A549 (cell line): ENCODE measurements around the gene WFS1. TPM values are rescaled to one million over a fixed set of nuclear protein-coding genes. Genes with fewer than 3 reads are reported as not detected.
A peak's percentile ranks its signal among the peaks of the same experiment; 100 is the strongest.

ENCODE experiments used
- ATAC-seq, 2 experiments: fragments of 200-7000 bp in 1 of 2; fragments of >200 bp in 1 of 2; cut with Nextera tagmentation in 1 of 2; cut with Tn5 transposase in 1 of 2; 3 replicates each; pipeline versions ENCODE4 v1.8.0 to v1.9.1; 2018 to 2020; ENCODE audit warnings: mild to moderate bottlenecking in 1 of 2, moderate library complexity in 1 of 2
- CTCF ChIA-PET: fragments of 300-600 bp; sonication (Branson Sonifier 250); formaldehyde crosslinking; extraction: SDS; loops from one replicate; lab custom pipeline; 2021; ENCODE audit warnings: antibody characterized with exemption, inconsistent platforms; lab: Yijun Ruan, JAX
- POLR2A ChIA-PET: fragments of 350-600 bp; formaldehyde crosslinking; extraction: SDS; loops from one replicate; lab custom pipeline; 2021; ENCODE audit warnings: antibody characterized with exemption, inconsistent platforms; lab: Yijun Ruan, JAX
- DNase-seq, 2 experiments: peaks; one replicate each; pipeline versions ENCODE4 v3.0.0 to v3.0.0-alpha.2; 2011 to 2016; ENCODE audit warnings: low read depth in 1 of 2, low spot score in 1 of 2
- FAIRE-seq: peaks from 2 replicates; lab custom pipeline; 2011; peaks lifted over from hg19 to GRCh38; lab: Jason Lieb, UNC
- H3K27ac ChIP-seq, 2 experiments: fragments of >200 bp; sonication (Bioruptor Twin); formaldehyde crosslinking; 3 replicates each; pipeline ENCODE4 v1.5.1; 2016 to 2017
- H3K4me1 ChIP-seq: fragments of >200 bp; sonication (Bioruptor Twin); formaldehyde crosslinking; 3 replicates; pipeline ENCODE4 v1.6.1; 2016
- H3K4me2 ChIP-seq: fragments of >200 bp; sonication (Bioruptor Twin); formaldehyde crosslinking; 3 replicates; pipeline ENCODE4 v1.6.1; 2016
- H3K4me3 ChIP-seq: fragments of >200 bp; sonication (Bioruptor Twin); formaldehyde crosslinking; 3 replicates; pipeline ENCODE4 v1.5.1; 2016
- H3K9me3 ChIP-seq: fragments of >200 bp; sonication (Bioruptor Twin); formaldehyde crosslinking; 3 replicates; pipeline ENCODE4 v1.6.1; 2016
- BCL3 ChIP-seq: fragments of >200 bp; sonication (Bioruptor Twin); formaldehyde crosslinking; IDR thresholded peaks from 3 replicates; pipeline ENCODE4 v1.6.1; 2016
- CBX2 ChIP-seq: fragments of 200-600 bp; sonication (generic); IDR thresholded peaks from 2 replicates; pipeline ENCODE4 v1.6.1; 2016; ENCODE audit warnings: low read depth, mild to moderate bottlenecking, borderline replicate concordance
- CHD2 ChIP-seq: fragments of 150-350 bp; IDR thresholded peaks from 2 replicates; pipeline ENCODE4 v1.6.1; 2014; ENCODE audit warnings: low read length; ENCODE audit not compliant: partially characterized antibody
- EP300 ChIP-seq, 2 experiments: fragments of >200 bp; sonication (Bioruptor Twin); formaldehyde crosslinking; IDR thresholded peaks; 2 replicates in 1 of 2; 3 replicates in 1 of 2; pipeline ENCODE4 v1.6.1; 2016 to 2017
- FOSB ChIP-seq: fragments of 250-450 bp; sonication (Bioruptor Pico); IDR thresholded peaks from 2 replicates; pipeline ENCODE4 v1.5.0; 2020; ENCODE audit warnings: mild to moderate bottlenecking, moderate library complexity
- HEYL ChIP-seq: fragments of 250-450 bp; sonication (Bioruptor Pico); IDR thresholded peaks from 2 replicates; pipeline ENCODE4 v1.8.0; 2021; ENCODE audit warnings: mild to moderate bottlenecking, moderate library complexity
- HOXB5 ChIP-seq: fragments of 250-450 bp; sonication (Bioruptor Pico); IDR thresholded peaks from 2 replicates; pipeline ENCODE4 v1.5.0; 2020; ENCODE audit warnings: mild to moderate bottlenecking, moderate library complexity
- KDM1A ChIP-seq: fragments of 200-600 bp; sonication (generic); IDR thresholded peaks from 2 replicates; pipeline ENCODE4 v1.6.1; 2016; ENCODE audit warnings: low read depth, mild to moderate bottlenecking
- KDM5A ChIP-seq: fragments of 200-600 bp; sonication (generic); IDR thresholded peaks from 2 replicates; pipeline ENCODE4 v1.6.1; 2016; ENCODE audit warnings: antibody characterized with exemption, mild to moderate bottlenecking
- MAFK ChIP-seq: fragments of 450-650 bp; IDR thresholded peaks from 2 replicates; pipeline ENCODE4 v1.6.1; 2014; ENCODE audit not compliant: partially characterized antibody
- NFE2L2 ChIP-seq: fragments of 150-350 bp; conservative IDR thresholded peaks from 2 replicates; pipeline ENCODE4 v1.6.1; 2014; ENCODE audit warnings: low read length
- PHF8 ChIP-seq: fragments of 200-600 bp; sonication (generic); IDR thresholded peaks from 2 replicates; pipeline ENCODE4 v1.6.1; 2016; ENCODE audit warnings: low read depth, mild to moderate bottlenecking, antibody characterized with exemption, moderate library complexity, borderline replicate concordance
- POLR2A ChIP-seq: IDR thresholded peaks from 2 replicates; pipeline ENCODE4 v1.6.1; 2012; ENCODE audit warnings: mild to moderate bottlenecking, low read length
- RAD21 ChIP-seq, 2 experiments: fragments of >200 bp in 1 of 2; sonication (Bioruptor Twin) in 1 of 2; formaldehyde crosslinking in 1 of 2; IDR thresholded peaks in 1 of 2; conservative IDR thresholded peaks in 1 of 2; 2 replicates in 1 of 2; 3 replicates in 1 of 2; pipeline ENCODE4 v1.6.1; 2012 to 2018; ENCODE audit warnings: inconsistent platforms in 1 of 2
- TP53 ChIP-seq: fragments of 250-450 bp; sonication (Bioruptor Pico); IDR thresholded peaks from 2 replicates; pipeline ENCODE4 v1.5.0; 2021; ENCODE audit warnings: mild to moderate bottlenecking, moderate library complexity
- WGBS: methylation state at CpG from one replicate; pipeline ENCODE4 v1.1.6; 2017; ENCODE audit errors: missing lambda C conversion rate; 5-methylcytosine and 5-hydroxymethylcytosine counted together
- polyA minus RNA-seq: library from RNA; depleted of rRNA, polyadenylated mRNA; stranded (reverse); fragments of >200 nt; gene quantifications from 2 replicates; pipeline ENCODE4 v1.2.3, GENCODE V29; 2011; rRNA and poly(A)+ RNA removed
- polyA plus RNA-seq, 4 experiments: library from polyadenylated mRNA; depleted of rRNA in 3 of 4; stranded (reverse); fragments of >200 nt; fragmentation: RNase III in 1 of 4; extraction: RNeasy Plus Mini Kit Qiagen cat#74134 plus additional on column Dnase treatment in 1 of 4; gene quantifications; 2 replicates in 3 of 4; 3 replicates in 1 of 4; pipeline ENCODE4 v1.2.3, GENCODE V29; 2011 to 2017
- TF ChIP-seq, protein P1 (sequence below): IDR thresholded peaks from 2 replicates; pipeline ENCODE4 v1.6.1; 2012
- TF ChIP-seq, protein P2 (sequence below): IDR thresholded peaks from 2 replicates; pipeline ENCODE4 v1.6.1; 2012

Gene WFS1
- 8.8 and 12.0 TPM in 2 replicates for polyA plus RNA-seq (2011; rRNA removed)
- polyA plus RNA-seq (2012; cell fraction: cytosol; rRNA removed) = 12.9 and 16.8 TPM in 2 replicates
- 39.9 and 60.5 TPM in 2 replicates for polyA plus RNA-seq (2012; cell fraction: nucleus; rRNA removed)
- 12.6 to 14.3 TPM (median 13.6 TPM) in 3 replicates for polyA plus RNA-seq (2017; fragmentation: RNase III; extraction: RNeasy Plus Mini Kit Qiagen cat#74134 plus additional on column Dnase treatment)
- 9.0 and 14.9 TPM in 2 replicates for polyA minus RNA-seq

- WGBS = 4% methylated on average over 5 of the region's 104 CpGs
- H3K27ac ChIP-seq = peak within 1 kb of the TSS; percentile 76 to 91
- CTCF ChIA-PET = interaction anchor here (3.2 to 3.5 kb wide), 2 partner anchors 19 to 57 kb away, joined by 11 to 20 read pairs; no protein-coding TSS in a partner anchor
These were observed at the start of gene WFS1 for GRCh38 chr4:6269616-6270511. Gene WFS1, plus strand, starts transcription at chr4:6269850. Its CDS starts 7,606 bp downstream, at chr4:6277456.

DNA sequence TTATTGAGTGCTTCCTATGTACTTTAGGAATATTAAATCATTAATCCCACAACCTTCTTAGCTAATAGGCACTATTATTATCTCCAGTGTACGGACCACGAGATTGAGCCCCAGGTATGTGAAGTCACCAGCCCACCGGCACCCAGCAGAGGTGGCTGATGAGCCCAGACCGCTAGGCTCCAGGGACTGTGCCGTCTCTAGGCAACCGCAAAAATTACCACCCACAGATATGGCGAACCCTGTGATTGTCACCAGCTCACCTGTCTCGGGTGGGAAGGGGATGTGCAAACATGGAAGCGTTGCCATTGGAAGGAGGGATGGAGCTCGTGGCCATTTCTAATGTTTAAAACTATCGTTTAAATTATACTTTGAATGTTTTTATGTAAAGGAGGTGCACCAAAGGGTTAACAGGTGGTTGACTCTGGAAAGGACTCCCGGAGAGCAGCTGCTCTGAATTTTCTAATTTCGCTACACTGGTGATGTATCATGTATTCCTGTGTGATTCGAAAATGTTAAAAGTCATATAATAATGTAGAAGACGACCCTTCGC, 48.3 kb upstream of the WFS1 start:
- 35% methylated on average over 13 of the region's 16 CpGs for WGBS
- CTCF ChIA-PET = interaction anchor here (1.2 kb wide), 1 partner anchor 325 kb away, joined by 4 read pairs; no protein-coding TSS in a partner anchor
- Histone ChIP-seq H3K27ac (no peak overlapping the region), H3K4me1 (no peaks in the 10 kb centered on the region), H3K9me3 (no peaks in the 10 kb centered on the region), H3K4me2 (no peak overlapping the region), H3K4me3 (no peak overlapping the region)
- POLR2A ChIA-PET = no interaction called here
- ATAC-seq = no peak
- FAIRE-seq = no peak
- TF ChIP-seq KDM1A (no peak), HOXB5 (no peak), POLR2A (no peak), TP53 (CRISPR knock-in tag) (no peak), HEYL (no peak), EP300 (IDR thresholded peaks at IDR 0.05) (no peak), CBX2 (no peak), KDM5A (no peak), CHD2 (no peak), FOSB (no peak)
- TF ChIP-seq, protein P1, sequence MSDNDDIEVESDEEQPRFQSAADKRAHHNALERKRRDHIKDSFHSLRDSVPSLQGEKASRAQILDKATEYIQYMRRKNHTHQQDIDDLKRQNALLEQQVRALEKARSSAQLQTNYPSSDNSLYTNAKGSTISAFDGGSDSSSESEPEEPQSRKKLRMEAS = no peak
- DNase-seq = no peak

More at GRCh38 chr4:6269616-6270511, at the start of gene WFS1:
- H3K4me1 ChIP-seq = peaks cover 28% of the 10 kb centered on the region
- DNase-seq (peak; percentile 94 to 97), FAIRE-seq (no peak)
- H3K4me2 ChIP-seq = peak within 1 kb of the TSS; percentile 97
- no peaks in the 10 kb centered on the region for H3K9me3 ChIP-seq
- TF ChIP-seq PHF8 (peak; percentile 40; the same call in 1 of the 2 replicates), RAD21 (conservative IDR thresholded peaks at IDR 0.05 in 1 of 2, IDR thresholded peaks at IDR 0.05 in 1 of 2) (no peak), NFE2L2 (no peak), MAFK (no peak), POLR2A (peak; percentile 60), BCL3 (0 out of 3 replicates have a peak, but pooled peaks have one; percentile 39)
- TF ChIP-seq, protein P1 = peak; percentile 37; the same call in 1 of the 2 replicates
- TF ChIP-seq, protein P2, sequence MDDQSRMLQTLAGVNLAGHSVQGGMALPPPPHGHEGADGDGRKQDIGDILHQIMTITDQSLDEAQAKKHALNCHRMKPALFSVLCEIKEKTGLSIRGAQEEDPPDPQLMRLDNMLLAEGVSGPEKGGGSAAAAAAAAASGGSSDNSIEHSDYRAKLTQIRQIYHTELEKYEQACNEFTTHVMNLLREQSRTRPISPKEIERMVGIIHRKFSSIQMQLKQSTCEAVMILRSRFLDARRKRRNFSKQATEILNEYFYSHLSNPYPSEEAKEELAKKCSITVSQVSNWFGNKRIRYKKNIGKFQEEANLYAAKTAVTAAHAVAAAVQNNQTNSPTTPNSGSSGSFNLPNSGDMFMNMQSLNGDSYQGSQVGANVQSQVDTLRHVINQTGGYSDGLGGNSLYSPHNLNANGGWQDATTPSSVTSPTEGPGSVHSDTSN = peak; percentile 95
- TF ChIP-seq, all 56 proteins: peak for 5
- POLR2A ChIA-PET = no interaction called here
- peak within 1 kb of the TSS; percentile 87 for H3K4me3 ChIP-seq
- peak; percentile 98 to 100 for ATAC-seq
